Spleen (tissue), 7 donors: ENCODE measurements around the gene SLC35F3.

Experiments used
- POLR2A ChIP-seq, 3 donors: fragments of 450-650 bp; IDR thresholded peaks; one replicate each; pipeline ENCODE4 v1.5.1; 2017; ENCODE audit warnings: antibody characterized with exemption in 3 of 3, mild to moderate bottlenecking in 1 of 3
- TF ChIP-seq, protein P1 (sequence below), 11 experiments: fragments of 200-600 bp in 7 of 11; fragments of 450-650 bp in 4 of 11; sonication (generic) in 4 of 11; IDR thresholded peaks in 8 of 11; conservative IDR thresholded peaks in 3 of 11; 1 replicate in 7 of 11; 2 replicates in 4 of 11; pipeline versions ENCODE4 v1.4.0 to v1.8.0; 2016 to 2021; ENCODE audit warnings: antibody characterized with exemption in 11 of 11, inconsistent platforms in 4 of 11, mild to moderate bottlenecking in 1 of 11
- donor health status: DM: no; HTN: no; CAD: no; lungs with moderate emphysema.
- donor health status: DM: no; HTN: no; CAD: no.
- donor health status: DM: no; HTN: no; CAD: no.

DNA sequence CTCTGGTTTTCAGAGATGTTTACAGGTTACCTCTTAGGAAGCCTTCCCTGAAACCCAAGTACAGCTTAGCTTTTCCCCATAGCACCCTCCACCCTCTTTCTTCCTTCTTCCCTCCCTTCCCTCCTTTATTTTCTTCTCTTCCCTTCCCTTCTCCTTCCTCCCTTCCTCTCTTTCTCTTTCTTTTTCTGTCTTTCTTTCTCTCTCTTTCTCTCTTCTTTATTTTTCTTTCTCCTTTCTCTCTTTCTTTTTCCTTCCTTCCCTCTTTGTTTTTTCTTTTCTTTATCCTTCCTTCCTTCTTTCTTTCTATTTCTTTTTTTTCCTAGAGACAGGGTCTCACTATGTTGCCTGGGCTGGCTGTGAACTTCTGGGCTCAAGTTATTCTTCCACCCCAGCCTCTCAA, 231.6 kb downstream of the SLC35F3 start:
- no peak for TF ChIP-seq POLR2A (IDR thresholded peaks at IDR 0.05)
- TF ChIP-seq, protein P1, sequence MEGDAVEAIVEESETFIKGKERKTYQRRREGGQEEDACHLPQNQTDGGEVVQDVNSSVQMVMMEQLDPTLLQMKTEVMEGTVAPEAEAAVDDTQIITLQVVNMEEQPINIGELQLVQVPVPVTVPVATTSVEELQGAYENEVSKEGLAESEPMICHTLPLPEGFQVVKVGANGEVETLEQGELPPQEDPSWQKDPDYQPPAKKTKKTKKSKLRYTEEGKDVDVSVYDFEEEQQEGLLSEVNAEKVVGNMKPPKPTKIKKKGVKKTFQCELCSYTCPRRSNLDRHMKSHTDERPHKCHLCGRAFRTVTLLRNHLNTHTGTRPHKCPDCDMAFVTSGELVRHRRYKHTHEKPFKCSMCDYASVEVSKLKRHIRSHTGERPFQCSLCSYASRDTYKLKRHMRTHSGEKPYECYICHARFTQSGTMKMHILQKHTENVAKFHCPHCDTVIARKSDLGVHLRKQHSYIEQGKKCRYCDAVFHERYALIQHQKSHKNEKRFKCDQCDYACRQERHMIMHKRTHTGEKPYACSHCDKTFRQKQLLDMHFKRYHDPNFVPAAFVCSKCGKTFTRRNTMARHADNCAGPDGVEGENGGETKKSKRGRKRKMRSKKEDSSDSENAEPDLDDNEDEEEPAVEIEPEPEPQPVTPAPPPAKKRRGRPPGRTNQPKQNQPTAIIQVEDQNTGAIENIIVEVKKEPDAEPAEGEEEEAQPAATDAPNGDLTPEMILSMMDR (IDR thresholded peaks at IDR 0.05 in 8 of 11, conservative IDR thresholded peaks at IDR 0.05 in 3 of 11) = no peak
